Left ventricle myocardium inferior (tissue), 1 donor: ENCODE data around the gene CCDC71L. TPM values are rescaled to one million over a fixed set of nuclear protein-coding genes. Genes with fewer than 3 reads are reported as not detected.

Source experiments
- DNase-seq: peaks from one replicate; pipeline ENCODE4 v3.0.0-alpha.2; 2020
- H3K27ac ChIP-seq: fragments of 200-600 bp; replicated peaks from 2 replicates; pipeline ENCODE4 v1.8.0; 2021
- H3K27me3 ChIP-seq: fragments of 200-600 bp; 2 replicates; pipeline ENCODE4 v1.8.0; 2021; ENCODE audit warnings: low read depth
- H3K36me3 ChIP-seq: fragments of 200-600 bp; 2 replicates; pipeline ENCODE4 v1.8.0; 2021
- H3K4me1 ChIP-seq: fragments of 200-600 bp; 2 replicates; pipeline ENCODE4 v1.8.0; 2021
- H3K4me3 ChIP-seq: fragments of 200-600 bp; 2 replicates; pipeline ENCODE4 v1.8.0; 2021; ENCODE audit warnings: mild to moderate bottlenecking, moderate library complexity
- H3K9me3 ChIP-seq: fragments of 200-600 bp; replicated peaks from 2 replicates; pipeline ENCODE4 v1.8.0; 2021
- CTCF ChIP-seq: fragments of 200-600 bp; IDR thresholded peaks from 2 replicates; pipeline ENCODE4 v1.8.0; 2021; ENCODE audit warnings: antibody characterized with exemption, mild to moderate bottlenecking, borderline replicate concordance
- intact Hi-C: fragments of 100-400 bp; cut with micrococcal nuclease; formaldehyde crosslinking; loops from one replicate; pipeline ENCODE4 v1.11.0; 2022
- total RNA-seq: library from RNA; stranded (reverse); fragmentation: NEBNext Ultra II Directional; extraction: Animal tissue kit (Norgen Biotek cat#: 25700); gene quantifications from one replicate; pipeline ENCODE4 v1.2.1, GENCODE V29; 2021
- donor health status: DM: no; HTN: yes; CAD: no; lungs with severe emphysema.

CCDC71L gene
- total RNA-seq, 1 donor from 2014 or later, result 6.0 TPM

GRCh38 chr7:106620034-106620433 lies 40.9 kb downstream of the CCDC71L start:
- Histone ChIP-seq H3K9me3 (peaks cover 20% of the 10 kb centered on the region), H3K4me1 (peaks cover 20% of the 10 kb centered on the region), H3K4me3 (no peak overlapping the region), H3K36me3 (no peaks in the 10 kb centered on the region), H3K27ac (no peak overlapping the region), H3K27me3 (no peaks in the 10 kb centered on the region)
- intact Hi-C loops, result no loop called here
- TF ChIP-seq CTCF, result no peak
- DNase-seq, result no peak

GRCh38 chr7:106619213-106619612 lies 41.7 kb downstream of the CCDC71L start:
- Histone ChIP-seq H3K4me3 (no peak overlapping the region), H3K9me3 (peaks cover 20% of the 10 kb centered on the region), H3K36me3 (no peaks in the 10 kb centered on the region), H3K4me1 (peaks cover 17% of the 10 kb centered on the region), H3K27ac (no peak overlapping the region), H3K27me3 (no peaks in the 10 kb centered on the region)
- DNase-seq, result no peak
- intact Hi-C loops, result no loop called here
- TF ChIP-seq CTCF, result no peak

GRCh38 chr7:106618480-106618879 lies 42.5 kb downstream of the CCDC71L start:
- TF ChIP-seq CTCF, result no peak
- Histone ChIP-seq H3K27me3 (no peaks in the 10 kb centered on the region), H3K36me3 (no peaks in the 10 kb centered on the region), H3K4me1 (peaks cover 17% of the 10 kb centered on the region), H3K27ac (no peak overlapping the region), H3K4me3 (no peak overlapping the region), H3K9me3 (peaks cover 20% of the 10 kb centered on the region)
- DNase-seq, result no peak
- intact Hi-C loops, result no loop called here

GRCh38 chr7:106617860-106618259 lies 43.1 kb downstream of the CCDC71L start:
- H3K27ac ChIP-seq, result no peak overlapping the region
- H3K27me3 ChIP-seq, result no peaks in the 10 kb centered on the region
- TF ChIP-seq CTCF, result no peak
- no peak for DNase-seq
- intact Hi-C loops, result no loop called here
- H3K36me3 ChIP-seq, result no peaks in the 10 kb centered on the region
- no peak overlapping the region for H3K4me3 ChIP-seq
- H3K4me1 ChIP-seq, result peaks cover 17% of the 10 kb centered on the region
- peaks cover 22% of the 10 kb centered on the region for H3K9me3 ChIP-seq

- Histone ChIP-seq H3K9me3 (peaks cover 22% of the 10 kb centered on the region), H3K36me3 (no peaks in the 10 kb centered on the region), H3K27me3 (no peaks in the 10 kb centered on the region), H3K27ac (no peak overlapping the region), H3K4me1 (peaks cover 17% of the 10 kb centered on the region), H3K4me3 (no peak overlapping the region)
- DNase-seq, result no peak
- no peak for TF ChIP-seq CTCF
- intact Hi-C loops, result no loop called here
Observed at GRCh38 chr7:106616708-106617051, 44.3 kb downstream of the CCDC71L start.
